Renal pelvis (tissue), 4 donors: ENCODE data around the gene PCDH10. TPM values are rescaled to one million over a fixed set of nuclear protein-coding genes. Genes with fewer than 3 reads are reported as not detected.
"Not testable (repeated sequence)": the region's sequence is repeated elsewhere in the genome, so short reads cannot be mapped to it uniquely, and the experiment has no call there.

Experiments
- DNase-seq: peaks from one replicate; pipeline ENCODE4 v3.0.0-alpha.2; 2013
- polyA plus RNA-seq, 3 donors: library from polyadenylated mRNA; unstranded; fragments of 120-200 nt; gene quantifications; one replicate each; pipeline ENCODE4 v1.2.1, GENCODE V29; 2013; ENCODE audit not compliant: insufficient read length in 3 of 3

Gene PCDH10
- polyA plus RNA-seq, 3 donors, result 2.2 to 5.4 (median 5.0) TPM

DNA sequence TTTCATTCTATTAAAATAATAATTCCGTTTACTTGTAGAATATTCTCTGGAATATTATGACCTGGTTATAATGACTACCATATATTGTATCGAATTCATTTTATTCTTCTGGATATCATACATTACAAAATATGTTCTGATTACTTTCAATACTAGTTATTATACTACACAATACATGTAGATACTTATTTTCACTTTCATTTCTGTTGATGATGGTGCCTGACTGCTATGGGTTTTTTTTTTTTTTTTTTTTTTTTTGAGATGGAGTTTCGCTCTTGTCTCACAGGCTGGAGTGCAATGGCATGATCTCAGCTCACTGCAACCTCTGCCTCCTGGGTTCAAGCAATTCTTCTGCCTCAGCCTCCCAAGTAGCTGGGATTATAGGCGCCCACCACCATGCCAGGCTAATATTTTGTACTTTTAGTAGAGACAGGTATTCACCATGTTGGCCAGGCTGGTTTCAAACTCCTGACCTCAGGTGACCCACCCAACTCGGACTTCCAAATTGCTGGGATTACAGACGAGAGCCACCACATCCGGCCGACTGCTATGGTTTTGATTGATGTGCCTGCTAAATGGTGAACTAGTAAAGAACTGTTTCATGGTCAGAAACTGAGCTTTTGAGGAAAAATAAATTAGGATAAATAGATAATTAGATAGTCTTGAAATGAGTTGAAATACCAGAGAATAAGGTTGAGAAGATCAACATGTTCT is 39.5 kb downstream of the PCDH10 start:
- DNase-seq, result no peak

DNA sequence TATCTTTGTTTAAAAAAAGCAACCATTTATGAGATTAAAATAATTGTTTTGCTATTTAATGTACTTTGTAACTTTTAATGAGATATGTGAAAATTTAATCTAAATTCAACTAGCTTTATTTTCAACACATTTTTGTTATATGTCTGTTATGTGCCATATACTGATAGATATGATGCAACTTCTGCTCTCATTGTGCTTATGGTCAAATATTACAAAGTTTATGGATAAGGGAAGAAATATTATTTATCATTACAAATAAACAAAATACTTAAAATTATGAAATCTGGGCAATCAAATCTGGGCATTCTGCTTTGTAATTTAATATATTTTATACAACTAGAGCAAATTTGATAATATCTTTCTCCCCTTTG is 40.0 kb downstream of the PCDH10 start:
- no peak for DNase-seq

DNA sequence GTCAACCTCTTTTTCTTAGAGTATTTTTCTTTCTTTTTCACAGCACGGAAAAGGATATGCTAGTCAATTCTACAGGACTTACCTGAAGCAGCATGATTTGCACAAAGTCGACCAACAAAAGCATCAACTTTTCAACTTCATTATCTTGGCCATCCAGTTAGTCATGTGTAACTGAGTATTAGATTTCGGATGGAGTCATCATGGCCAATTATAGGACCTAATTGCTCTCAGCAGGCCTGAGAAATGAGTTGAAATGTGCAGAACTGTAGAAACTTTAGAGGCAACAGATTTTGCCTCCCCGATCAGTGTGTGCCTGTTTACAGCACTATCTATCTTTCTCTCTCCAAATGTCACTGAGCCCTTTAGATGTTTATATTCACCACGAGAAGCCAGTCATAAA is 41.0 kb downstream of the PCDH10 start:
- peak; percentile 0 for DNase-seq

GRCh38 chr4:133208694-133209285 is 59.7 kb downstream of the PCDH10 start:
- no peak for DNase-seq

DNA sequence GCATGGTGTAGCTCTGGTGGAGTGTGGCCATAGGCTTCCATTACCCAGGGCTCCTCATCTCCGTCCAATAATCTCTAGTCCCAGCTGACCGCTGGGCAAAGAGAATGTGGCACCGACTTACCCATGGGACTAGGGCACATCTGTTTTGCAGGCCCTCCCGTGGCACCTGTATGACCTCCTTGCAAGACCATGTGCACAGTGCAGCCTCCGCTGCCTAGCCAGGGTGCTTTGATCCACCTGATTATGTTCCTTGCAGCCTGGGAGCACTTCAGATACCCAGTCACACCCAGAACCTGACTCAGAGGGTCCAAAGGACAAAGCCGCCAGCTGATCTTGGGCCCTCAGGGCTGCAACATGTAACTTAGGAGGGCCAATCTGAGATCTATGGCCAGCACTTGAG is 84.8 kb downstream of the PCDH10 start:
- DNase-seq, result no peak

DNA sequence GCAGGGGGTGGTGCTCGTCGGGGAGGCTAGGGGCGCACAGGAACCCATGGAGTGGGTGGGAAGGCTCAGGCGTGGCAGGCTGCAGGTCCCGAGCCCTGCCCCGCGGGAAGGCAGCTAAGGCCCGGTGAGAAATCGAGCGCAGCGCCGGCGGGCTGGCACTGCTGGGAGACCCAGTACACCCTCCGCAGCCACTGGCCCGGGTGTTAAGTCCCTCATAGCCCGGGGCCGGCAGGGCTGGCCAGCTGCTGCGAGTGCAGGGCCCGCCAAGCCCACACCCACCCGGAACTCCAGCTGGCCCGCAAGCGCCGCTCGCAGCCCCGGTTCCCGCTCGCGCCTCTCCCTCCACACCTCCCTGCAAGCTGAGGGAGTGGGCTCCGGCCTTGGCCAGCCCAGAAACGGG is 91.4 kb downstream of the PCDH10 start:
- not testable (repeated sequence) for DNase-seq
